Amygdala (tissue), 56 donors: ENCODE measurements around the gene RTP5.
"Not testable (repeated sequence)": the region's sequence is repeated elsewhere in the genome, so short reads cannot be mapped to it uniquely, and the experiment has no call there.

ENCODE experiments used
- DNase-seq, 56 donors: peaks; one replicate each; lab custom pipeline; 2025; lab: John Stamatoyannopoulos, UW

RTP5 gene

DNA sequence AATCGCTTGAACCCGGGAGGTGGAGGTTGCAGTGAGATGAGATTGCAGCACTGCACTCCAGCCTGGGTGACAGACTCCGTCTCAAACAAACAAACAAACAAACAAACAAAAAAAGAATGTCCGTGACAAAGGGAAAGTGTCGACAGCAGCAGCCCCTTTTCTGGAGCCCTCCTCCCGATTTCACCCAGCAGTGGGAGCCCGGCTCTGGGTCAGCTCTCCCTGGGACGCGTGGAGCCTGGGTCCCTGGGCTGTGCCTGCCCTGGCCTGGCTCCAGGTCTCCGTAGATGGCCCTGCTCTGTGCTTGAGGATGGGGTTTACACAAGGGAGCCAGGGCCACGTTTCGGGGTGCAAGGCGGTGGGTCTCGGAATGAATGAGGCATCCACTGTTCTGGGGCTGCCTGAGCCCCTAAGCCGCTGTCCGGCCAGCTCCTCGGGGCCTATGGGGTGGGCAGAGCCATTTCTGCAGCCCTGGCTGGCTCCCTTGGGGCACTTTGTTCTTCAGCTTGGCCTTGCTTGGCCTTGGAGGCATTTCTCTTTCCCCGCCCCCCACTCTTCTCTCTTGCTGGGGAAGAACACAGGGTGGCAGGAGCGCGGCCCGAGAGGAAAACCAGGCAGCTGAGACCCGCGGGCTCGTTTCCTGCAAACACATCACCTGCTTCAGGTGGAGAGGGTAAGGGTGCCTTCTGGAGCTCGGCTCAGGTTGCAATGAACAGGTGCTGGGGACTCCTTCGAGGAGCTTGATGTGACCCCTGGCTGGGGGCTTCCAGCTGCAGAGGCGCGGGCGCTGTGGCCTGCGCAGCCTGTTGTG is 29.1 kb downstream of the RTP5 start:
- no peak for DNase-seq

GRCh38 chr2:241900251-241901017 is 30.9 kb downstream of the RTP5 start:
- DNase-seq = no peak

DNA sequence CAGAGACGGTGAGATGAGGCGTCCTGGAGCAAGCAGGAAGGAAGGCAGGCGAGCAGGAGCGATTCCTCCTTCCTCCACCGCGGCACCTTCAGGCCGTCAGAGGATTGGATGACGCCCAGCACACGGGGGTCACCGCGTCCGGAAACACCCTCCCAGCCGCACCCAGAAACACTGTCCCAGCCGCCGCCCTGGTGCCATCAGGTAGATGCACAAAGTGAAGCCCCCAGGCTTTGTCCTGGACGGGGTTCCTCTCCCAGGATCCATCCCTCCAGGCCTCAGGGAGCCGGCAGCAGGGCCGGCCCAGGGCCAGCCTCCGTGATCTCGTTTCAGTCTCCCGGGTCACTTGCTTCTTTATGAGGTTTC is 31.5 kb downstream of the RTP5 start:
- DNase-seq = no peak

GRCh38 chr2:241901500-241902351 is 32.2 kb downstream of the RTP5 start:
- peak in 2 of 56 donors; percentile 33 to 48 for DNase-seq

- DNase-seq = peak in 1 of 56 donors; percentile 49
These were observed 32.9 kb downstream of the RTP5 start for GRCh38 chr2:241902357-241902991.

DNA sequence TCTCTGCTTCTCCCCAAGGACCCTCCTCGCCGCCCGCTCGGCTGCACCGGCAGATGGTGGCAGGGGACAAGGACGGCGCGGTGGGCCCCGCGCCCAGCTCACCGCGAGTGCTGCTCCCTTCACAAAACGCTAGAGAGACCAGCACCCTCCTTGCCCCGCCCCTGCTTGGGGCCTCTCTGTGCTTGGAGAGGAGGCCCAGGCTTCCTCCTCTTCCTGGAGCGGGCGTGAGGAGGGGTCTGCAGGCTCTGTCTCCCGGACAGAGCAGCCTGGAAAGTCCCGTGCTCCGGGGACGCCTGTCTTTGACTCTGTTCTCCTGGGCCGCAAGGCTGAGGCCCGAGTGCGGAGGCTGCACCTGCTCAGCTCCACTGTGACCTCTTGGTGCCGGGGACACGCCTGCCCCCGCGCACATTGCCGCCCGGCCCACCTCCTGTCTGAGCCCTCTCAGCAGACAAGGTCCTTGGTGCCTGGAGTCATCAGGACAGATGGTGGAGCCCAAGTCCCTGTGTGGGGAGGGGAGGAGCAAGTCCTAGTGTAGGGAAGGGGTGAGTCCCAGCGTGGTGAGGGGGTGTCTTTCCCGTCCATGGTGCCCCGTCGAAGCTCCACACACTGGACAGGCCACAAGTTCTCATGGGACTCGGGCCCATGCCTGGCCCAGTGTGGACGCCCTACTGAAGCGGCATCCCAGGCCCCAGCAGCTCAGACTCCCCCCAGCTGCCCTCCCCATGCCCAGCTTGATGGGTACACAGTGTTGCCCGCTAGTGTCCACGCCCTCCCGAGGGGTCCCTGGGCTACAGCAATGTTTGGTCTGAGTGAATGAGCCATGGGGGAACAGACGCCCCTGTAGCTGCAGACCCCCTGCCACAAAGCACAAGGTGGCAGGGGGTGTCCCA is 33.8 kb downstream of the RTP5 start:
- no peak for DNase-seq

GRCh38 chr2:241904011-241904718 is 34.6 kb downstream of the RTP5 start:
- DNase-seq = no peak

- no peak for DNase-seq
These were observed 35.5 kb downstream of the RTP5 start for GRCh38 chr2:241904791-241905710.

DNA sequence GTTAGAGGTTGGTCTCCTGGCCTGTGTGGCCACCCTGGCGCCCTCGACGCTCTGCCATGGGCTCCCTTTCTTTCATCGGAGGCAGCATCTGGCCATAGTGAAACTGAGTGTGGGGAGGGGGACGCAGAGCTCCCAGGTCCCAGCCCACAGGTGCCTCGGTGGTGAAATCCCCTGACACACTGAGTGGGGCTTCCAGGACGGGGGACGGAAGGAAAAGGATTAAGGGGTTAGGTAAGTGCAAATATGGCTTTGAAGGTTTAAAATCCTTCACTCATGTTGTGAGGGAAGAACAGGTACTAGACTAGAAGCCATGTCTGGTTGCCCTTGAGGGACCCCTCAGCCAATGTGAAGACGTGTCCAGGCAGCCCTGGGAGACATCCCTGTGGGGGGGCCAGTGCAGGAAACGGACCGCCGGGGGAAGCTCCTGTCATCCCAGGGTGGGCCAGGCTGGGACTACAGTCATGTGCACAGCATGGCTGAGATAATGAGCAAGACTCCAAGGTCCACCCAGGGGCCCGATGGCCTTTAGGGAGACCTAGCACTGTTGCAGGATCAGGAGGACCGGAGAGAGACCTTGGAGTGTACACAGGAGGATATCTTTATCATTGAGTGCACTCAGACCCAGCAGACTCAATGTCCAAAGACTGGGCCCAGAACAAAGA is 36.3 kb downstream of the RTP5 start:
- DNase-seq = no peak

DNA sequence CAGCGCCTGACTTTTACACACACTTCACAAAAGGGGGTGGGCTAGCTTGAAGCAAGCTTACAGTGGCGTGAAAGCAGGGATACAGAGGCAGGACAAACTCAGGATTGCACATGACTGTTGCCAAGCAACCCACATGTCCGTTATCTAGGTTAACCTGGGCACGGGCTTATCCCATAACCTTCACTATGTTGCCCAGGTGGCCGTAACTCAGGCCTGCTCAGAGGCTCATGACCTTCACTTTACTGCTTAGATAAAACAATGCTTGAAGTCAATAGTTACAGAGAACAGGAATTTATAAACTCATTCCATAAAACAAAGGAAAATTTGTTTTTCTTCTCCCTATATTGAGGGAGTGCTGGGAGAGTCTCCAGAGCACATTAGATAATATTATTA is 36.8 kb downstream of the RTP5 start:
- not testable (repeated sequence) for DNase-seq

DNA sequence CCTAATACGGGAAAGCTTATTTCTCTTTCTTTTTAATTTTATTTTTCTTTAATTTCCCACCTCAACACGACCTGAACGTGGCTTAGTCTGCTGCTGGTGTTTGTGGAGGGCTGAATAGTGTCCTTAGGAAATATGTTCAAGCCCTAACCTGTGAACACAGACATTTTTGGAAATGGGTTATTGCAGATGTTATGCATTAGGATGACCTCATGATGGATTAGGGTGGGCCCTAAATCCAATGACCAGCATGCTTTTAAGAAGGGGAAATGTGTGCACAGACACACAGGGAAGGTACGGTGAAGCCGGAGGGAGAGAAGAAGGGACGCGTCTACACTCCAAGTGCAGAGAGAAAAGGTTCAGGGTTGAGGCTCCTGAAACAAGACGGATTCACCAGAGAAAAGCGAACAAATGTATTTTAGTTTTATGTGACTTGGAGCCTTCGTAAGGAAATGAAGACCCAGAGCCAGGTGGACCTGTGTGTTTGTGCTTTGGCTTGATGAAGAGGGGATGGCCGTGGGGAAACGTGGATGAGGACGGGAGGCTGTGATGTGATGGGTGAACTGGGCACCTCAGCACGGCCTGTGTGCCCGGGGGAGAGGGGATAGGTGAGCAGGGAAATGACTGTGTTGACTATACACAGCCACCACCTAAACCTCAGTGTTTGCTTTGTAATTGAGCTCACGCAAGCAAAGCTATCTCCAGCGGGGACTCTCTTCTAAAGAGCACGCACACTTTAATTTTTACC is 37.5 kb downstream of the RTP5 start:
- DNase-seq = no peak

DNA sequence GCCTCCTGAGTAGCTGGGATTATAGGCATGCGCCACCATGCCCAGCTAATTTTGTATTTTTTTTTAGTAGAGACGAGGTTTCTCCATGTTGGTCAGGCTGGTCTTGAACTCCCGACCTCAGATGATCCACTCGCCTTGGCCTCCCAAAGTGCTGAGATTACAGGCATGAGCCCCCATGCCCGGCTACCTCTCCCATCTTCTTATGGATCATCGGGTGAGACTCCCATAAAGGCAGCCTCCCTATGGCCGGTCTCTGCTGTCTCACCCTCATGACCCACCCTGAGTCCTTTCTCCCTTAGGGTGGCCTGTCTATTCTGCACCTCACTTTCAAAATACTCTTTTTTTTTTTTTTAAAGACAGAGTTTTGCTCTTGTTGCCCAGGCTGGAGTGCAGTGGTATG is 38.3 kb downstream of the RTP5 start:
- not testable (repeated sequence) for DNase-seq

GRCh38 chr2:241908686-241909420 is 39.3 kb downstream of the RTP5 start:
- DNase-seq = no peak

DNA sequence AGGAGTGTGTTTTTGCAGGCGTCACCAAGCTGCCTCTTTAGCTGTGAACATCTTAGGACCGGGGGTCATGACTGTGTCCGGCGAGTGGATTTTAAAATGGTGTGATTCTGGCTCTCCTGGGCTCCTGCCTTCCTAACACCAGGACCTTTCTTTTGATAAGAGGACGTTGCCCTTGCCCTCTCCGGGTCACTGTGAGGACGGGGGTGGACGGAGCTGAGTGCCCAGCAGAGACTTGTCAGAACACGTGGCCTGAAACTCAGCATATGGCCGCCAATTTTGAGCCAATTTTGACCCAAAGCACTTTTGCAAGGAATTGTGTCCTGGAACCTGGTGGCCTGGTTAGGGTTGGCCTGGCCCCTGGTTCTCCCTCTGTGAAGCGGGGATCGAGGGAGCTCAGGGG is 40.2 kb downstream of the RTP5 start:
- DNase-seq = no peak

GRCh38 chr2:241910604-241911520 is 41.3 kb downstream of the RTP5 start:
- DNase-seq = no peak
